COLO829 (cell line): ENCODE measurements around the gene DPM3.
"Not testable (repeated sequence)": the region's sequence is repeated elsewhere in the genome, so short reads cannot be mapped to it uniquely, and the experiment has no call there.

ENCODE experiments used
- DNase-seq: peaks from one replicate; pipeline ENCODE4 v3.0.0; 2012; ENCODE audit warnings: low spot score

The DPM3 gene

GRCh38 chr1:155158991-155159390 is 18.7 kb upstream of the DPM3 start:
- no peak for DNase-seq

- not testable (repeated sequence) for DNase-seq
These were observed 15.8 kb upstream of the DPM3 start for GRCh38 chr1:155155996-155156643.

- no peak for DNase-seq
These were observed 5.2 kb upstream of the DPM3 start for GRCh38 chr1:155145491-155145890.

- DNase-seq: no peak
These were observed 1.4 kb upstream of the DPM3 start for GRCh38 chr1:155141749-155142148.

- DNase-seq: no peak
These were observed 261 bp upstream of the DPM3 start for GRCh38 chr1:155140630-155140953.

- DNase-seq: no peak
These were observed 3.0 kb downstream of the DPM3 start for GRCh38 chr1:155137154-155137949.

GRCh38 chr1:155136748-155137147 is 3.6 kb downstream of the DPM3 start:
- no peak for DNase-seq

- peak; percentile 96 for DNase-seq
These were observed 4.8 kb downstream of the DPM3 start, which contains the start of gene SLC50A1 for GRCh38 chr1:155135415-155136028. TSS of gene SLC50A1 (plus strand) at chr1:155135852. CDS start at chr1:155135912, 60 bp downstream.

GRCh38 chr1:155134880-155135414 is 5.4 kb downstream of the DPM3 start:
- DNase-seq: peak; percentile 92

GRCh38 chr1:155134322-155134721 is 6.0 kb downstream of the DPM3 start:
- no peak for DNase-seq

- DNase-seq: no peak
These were observed 6.5 kb downstream of the DPM3 start for GRCh38 chr1:155133799-155134281.

GRCh38 chr1:155131856-155132255 is 8.5 kb downstream of the DPM3 start:
- DNase-seq: no peak

- no peak for DNase-seq
These were observed 9.0 kb downstream of the DPM3 start for GRCh38 chr1:155131285-155131684.

- no peak for DNase-seq
These were observed 9.9 kb downstream of the DPM3 start for GRCh38 chr1:155130272-155131006.

- no peak for DNase-seq
These were observed 11.4 kb downstream of the DPM3 start for GRCh38 chr1:155128755-155129473.

- DNase-seq: no peak
These were observed 12.2 kb downstream of the DPM3 start for GRCh38 chr1:155127967-155128754.

GRCh38 chr1:155127105-155127966 is 13.0 kb downstream of the DPM3 start, which contains the start of gene EFNA1:
TSS of gene EFNA1 (plus strand) at chr1:155127876. CDS start at chr1:155127978, 102 bp downstream.
- peak; percentile 77 for DNase-seq

GRCh38 chr1:155126556-155127104 is 13.7 kb downstream of the DPM3 start:
- DNase-seq: no peak

GRCh38 chr1:155125946-155126555 is 14.3 kb downstream of the DPM3 start:
- no peak for DNase-seq
